ENCODE measurements around the gene ISM1. TPM values are rescaled to one million over a fixed set of nuclear protein-coding genes. Genes with fewer than 3 reads are reported as not detected.

The ISM1 gene
- total and polyA plus RNA-seq, 2 experiments from 2014 or later, result 0.15 to 0.63 TPM

DNA sequence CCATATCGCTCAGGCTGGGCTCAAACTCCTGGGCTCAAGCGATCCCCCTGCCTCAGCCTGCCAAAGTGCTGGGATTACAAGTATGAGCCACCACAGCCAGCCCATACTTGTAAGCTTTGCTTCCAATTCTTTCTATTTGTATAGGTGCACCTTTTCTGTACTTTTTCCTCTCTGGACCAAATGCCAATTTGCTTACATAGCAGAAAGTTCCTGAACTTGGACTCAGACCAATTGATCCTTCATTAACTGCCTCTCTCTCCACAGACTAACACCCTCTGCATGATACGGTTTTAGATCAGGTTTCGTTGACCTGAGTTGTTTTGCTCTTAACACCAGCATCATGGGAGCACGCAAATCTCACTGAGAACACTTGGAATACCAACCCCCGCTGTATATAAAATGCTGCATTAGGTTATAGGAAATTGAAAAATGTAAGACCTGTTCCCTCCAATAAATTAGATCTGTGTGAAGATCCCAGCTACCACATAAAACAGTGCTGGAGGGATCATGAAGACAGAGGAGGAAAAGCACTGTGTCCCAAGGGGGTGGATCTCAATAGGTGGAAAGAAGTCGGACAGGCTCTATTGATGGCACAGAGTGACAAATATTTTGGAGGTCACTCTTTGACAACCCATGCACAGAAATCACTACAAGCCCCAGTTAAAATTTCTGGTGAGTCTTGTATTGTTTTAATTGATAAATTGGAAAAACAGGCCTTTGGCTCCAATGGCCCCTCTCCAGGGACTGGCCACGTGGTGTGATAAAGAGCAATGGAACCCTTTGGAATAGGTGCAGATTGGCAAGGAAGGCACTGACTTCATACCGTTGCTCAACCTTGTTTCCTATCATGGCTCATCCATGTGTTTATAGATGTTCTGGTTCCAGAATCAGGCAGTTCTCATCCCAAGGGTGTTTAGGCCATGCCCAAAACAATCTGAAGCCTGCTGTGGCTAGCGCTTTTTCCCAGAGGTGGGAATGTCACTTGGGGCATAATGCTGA is 51.2 kb downstream of the ISM1 start:
- Histone ChIP-seq H3F3A (replicated peaks; ENCODE audit: low read depth) (no peaks in the 10 kb centered on the region), H3K9me2 (ENCODE audit: insufficient read depth) (0 out of 2 replicates have a peak, but pooled peaks cover 9% of the 10 kb centered on the region), H3K4me3 (no peak overlapping the region), H3K4me2 (no peak overlapping the region), H3K27ac (ENCODE audit: low read depth) (no peak overlapping the region), H3K79me2 (replicated peaks; ENCODE audit: insufficient read depth) (no peaks in the 10 kb centered on the region), H3K27me3 (ENCODE audit: insufficient read depth) (no peaks in the 10 kb centered on the region), H2AFZ (no peak overlapping the region), H4K20me1 (replicated peaks; ENCODE audit: insufficient read depth) (no peaks in the 10 kb centered on the region), H3K4me1 (ENCODE audit: insufficient read depth) (peaks cover 7% of the 10 kb centered on the region), H3K36me3 (ENCODE audit: insufficient read depth) (no peaks in the 10 kb centered on the region)
- no peak overlapping the region for H3K27ac Mint-ChIP-seq
- H3K4me1 Mint-ChIP-seq, result peaks cover 16% of the 10 kb centered on the region; the same call in 2 of the 3 replicates
- TF ChIP-seq JUNB (IDR thresholded peaks at IDR 0.05; ENCODE audit: unreplicated experiment) (no peak), ZNF114 (CRISPR knock-in tag; IDR thresholded peaks at IDR 0.05) (no peak), NANOG (IDR thresholded peaks at IDR 0.05; ENCODE audit: borderline replicate concordance) (no peak)
- TF ChIP-seq, protein P1, sequence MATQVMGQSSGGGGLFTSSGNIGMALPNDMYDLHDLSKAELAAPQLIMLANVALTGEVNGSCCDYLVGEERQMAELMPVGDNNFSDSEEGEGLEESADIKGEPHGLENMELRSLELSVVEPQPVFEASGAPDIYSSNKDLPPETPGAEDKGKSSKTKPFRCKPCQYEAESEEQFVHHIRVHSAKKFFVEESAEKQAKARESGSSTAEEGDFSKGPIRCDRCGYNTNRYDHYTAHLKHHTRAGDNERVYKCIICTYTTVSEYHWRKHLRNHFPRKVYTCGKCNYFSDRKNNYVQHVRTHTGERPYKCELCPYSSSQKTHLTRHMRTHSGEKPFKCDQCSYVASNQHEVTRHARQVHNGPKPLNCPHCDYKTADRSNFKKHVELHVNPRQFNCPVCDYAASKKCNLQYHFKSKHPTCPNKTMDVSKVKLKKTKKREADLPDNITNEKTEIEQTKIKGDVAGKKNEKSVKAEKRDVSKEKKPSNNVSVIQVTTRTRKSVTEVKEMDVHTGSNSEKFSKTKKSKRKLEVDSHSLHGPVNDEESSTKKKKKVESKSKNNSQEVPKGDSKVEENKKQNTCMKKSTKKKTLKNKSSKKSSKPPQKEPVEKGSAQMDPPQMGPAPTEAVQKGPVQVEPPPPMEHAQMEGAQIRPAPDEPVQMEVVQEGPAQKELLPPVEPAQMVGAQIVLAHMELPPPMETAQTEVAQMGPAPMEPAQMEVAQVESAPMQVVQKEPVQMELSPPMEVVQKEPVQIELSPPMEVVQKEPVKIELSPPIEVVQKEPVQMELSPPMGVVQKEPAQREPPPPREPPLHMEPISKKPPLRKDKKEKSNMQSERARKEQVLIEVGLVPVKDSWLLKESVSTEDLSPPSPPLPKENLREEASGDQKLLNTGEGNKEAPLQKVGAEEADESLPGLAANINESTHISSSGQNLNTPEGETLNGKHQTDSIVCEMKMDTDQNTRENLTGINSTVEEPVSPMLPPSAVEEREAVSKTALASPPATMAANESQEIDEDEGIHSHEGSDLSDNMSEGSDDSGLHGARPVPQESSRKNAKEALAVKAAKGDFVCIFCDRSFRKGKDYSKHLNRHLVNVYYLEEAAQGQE (IDR thresholded peaks at IDR 0.05; ENCODE audit: unreplicated experiment), result no peak
- TF ChIP-seq, protein P2, sequence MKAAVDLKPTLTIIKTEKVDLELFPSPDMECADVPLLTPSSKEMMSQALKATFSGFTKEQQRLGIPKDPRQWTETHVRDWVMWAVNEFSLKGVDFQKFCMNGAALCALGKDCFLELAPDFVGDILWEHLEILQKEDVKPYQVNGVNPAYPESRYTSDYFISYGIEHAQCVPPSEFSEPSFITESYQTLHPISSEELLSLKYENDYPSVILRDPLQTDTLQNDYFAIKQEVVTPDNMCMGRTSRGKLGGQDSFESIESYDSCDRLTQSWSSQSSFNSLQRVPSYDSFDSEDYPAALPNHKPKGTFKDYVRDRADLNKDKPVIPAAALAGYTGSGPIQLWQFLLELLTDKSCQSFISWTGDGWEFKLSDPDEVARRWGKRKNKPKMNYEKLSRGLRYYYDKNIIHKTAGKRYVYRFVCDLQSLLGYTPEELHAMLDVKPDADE (IDR thresholded peaks at IDR 0.05), result no peak
- TF ChIP-seq, protein P3, sequence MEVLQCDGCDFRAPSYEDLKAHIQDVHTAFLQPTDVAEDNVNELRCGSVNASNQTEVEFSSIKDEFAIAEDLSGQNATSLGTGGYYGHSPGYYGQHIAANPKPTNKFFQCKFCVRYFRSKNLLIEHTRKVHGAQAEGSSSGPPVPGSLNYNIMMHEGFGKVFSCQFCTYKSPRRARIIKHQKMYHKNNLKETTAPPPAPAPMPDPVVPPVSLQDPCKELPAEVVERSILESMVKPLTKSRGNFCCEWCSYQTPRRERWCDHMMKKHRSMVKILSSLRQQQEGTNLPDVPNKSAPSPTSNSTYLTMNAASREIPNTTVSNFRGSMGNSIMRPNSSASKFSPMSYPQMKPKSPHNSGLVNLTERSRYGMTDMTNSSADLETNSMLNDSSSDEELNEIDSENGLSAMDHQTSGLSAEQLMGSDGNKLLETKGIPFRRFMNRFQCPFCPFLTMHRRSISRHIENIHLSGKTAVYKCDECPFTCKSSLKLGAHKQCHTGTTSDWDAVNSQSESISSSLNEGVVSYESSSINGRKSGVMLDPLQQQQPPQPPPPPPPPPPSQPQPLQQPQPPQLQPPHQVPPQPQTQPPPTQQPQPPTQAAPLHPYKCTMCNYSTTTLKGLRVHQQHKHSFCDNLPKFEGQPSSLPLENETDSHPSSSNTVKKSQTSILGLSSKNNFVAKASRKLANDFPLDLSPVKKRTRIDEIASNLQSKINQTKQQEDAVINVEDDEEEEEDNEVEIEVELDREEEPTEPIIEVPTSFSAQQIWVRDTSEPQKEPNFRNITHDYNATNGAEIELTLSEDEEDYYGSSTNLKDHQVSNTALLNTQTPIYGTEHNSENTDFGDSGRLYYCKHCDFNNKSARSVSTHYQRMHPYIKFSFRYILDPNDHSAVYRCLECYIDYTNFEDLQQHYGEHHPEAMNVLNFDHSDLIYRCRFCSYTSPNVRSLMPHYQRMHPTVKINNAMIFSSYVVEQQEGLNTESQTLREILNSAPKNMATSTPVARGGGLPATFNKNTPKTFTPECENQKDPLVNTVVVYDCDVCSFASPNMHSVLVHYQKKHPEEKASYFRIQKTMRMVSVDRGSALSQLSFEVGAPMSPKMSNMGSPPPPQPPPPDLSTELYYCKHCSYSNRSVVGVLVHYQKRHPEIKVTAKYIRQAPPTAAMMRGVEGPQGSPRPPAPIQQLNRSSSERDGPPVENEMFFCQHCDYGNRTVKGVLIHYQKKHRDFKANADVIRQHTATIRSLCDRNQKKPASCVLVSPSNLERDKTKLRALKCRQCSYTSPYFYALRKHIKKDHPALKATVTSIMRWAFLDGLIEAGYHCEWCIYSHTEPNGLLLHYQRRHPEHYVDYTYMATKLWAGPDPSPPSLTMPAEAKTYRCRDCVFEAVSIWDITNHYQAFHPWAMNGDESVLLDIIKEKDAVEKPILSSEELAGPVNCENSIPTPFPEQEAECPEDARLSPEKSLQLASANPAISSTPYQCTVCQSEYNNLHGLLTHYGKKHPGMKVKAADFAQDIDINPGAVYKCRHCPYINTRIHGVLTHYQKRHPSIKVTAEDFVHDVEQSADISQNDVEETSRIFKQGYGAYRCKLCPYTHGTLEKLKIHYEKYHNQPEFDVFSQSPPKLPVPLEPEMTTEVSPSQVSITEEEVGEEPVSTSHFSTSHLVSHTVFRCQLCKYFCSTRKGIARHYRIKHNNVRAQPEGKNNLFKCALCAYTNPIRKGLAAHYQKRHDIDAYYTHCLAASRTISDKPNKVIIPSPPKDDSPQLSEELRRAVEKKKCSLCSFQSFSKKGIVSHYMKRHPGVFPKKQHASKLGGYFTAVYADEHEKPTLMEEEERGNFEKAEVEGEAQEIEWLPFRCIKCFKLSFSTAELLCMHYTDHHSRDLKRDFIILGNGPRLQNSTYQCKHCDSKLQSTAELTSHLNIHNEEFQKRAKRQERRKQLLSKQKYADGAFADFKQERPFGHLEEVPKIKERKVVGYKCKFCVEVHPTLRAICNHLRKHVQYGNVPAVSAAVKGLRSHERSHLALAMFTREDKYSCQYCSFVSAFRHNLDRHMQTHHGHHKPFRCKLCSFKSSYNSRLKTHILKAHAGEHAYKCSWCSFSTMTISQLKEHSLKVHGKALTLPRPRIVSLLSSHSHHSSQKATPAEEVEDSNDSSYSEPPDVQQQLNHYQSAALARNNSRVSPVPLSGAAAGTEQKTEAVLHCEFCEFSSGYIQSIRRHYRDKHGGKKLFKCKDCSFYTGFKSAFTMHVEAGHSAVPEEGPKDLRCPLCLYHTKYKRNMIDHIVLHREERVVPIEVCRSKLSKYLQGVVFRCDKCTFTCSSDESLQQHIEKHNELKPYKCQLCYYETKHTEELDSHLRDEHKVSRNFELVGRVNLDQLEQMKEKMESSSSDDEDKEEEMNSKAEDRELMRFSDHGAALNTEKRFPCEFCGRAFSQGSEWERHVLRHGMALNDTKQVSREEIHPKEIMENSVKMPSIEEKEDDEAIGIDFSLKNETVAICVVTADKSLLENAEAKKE (CRISPR knock-in tag; IDR thresholded peaks at IDR 0.05), result no peak
- no peak for ATAC-seq
- no peaks in the 10 kb centered on the region for H3K9me3 Mint-ChIP-seq
- no peaks in the 10 kb centered on the region for H3K36me3 Mint-ChIP-seq (ENCODE audit: low read depth)
- no peak overlapping the region for H3K4me3 Mint-ChIP-seq
- no peaks in the 10 kb centered on the region for H3K27me3 Mint-ChIP-seq (ENCODE audit: insufficient read depth, low read depth, poor library complexity)
- DNase-seq (ENCODE audit: low spot score), result no peak
